Upper lobe of left lung (tissue), 4 donors: Measurements from ENCODE around the gene BMP5.

Experiments used
- CTCF ChIP-seq, 6 experiments: fragments of 450-650 bp in 4 of 6; fragments of 200-600 bp in 2 of 6; sonication (generic) in 2 of 6; IDR thresholded peaks; one replicate each; pipeline ENCODE4 v1.5.1; 2016 to 2019; ENCODE audit warnings: antibody characterized with exemption in 6 of 6
- EP300 ChIP-seq, 4 donors: sonication (generic); formaldehyde crosslinking; IDR thresholded peaks; one replicate each; pipeline ENCODE4 v1.5.1; 2017; ENCODE audit warnings: antibody characterized with exemption in 4 of 4, control low read depth in 2 of 4
- POLR2A ChIP-seq, 4 donors: fragments of 450-650 bp; IDR thresholded peaks; one replicate each; pipeline ENCODE4 v1.5.1; 2016 to 2017; ENCODE audit warnings: antibody characterized with exemption in 4 of 4, mild to moderate bottlenecking in 2 of 4
- POLR2AphosphoS5 ChIP-seq, 2 donors: sonication (generic); formaldehyde crosslinking; IDR thresholded peaks; one replicate each; pipeline ENCODE4 v1.5.1; 2017; ENCODE audit warnings: antibody characterized with exemption in 2 of 2

- TF ChIP-seq POLR2A (IDR thresholded peaks at IDR 0.05) (no peak), CTCF (IDR thresholded peaks at IDR 0.05) (no peak), POLR2AphosphoS5 (IDR thresholded peaks at IDR 0.05) (no peak), EP300 (IDR thresholded peaks at IDR 0.05) (no peak)
Measured at GRCh38 chr6:55748880-55749279, 126.5 kb downstream of the BMP5 start.
